ENCODE data around the gene JPH2. TPM values are rescaled to one million over a fixed set of nuclear protein-coding genes. Genes with fewer than 3 reads are reported as not detected.

The JPH2 gene
- total RNA-seq, 1 donor from 2014 or later: 0.12 TPM

DNA sequence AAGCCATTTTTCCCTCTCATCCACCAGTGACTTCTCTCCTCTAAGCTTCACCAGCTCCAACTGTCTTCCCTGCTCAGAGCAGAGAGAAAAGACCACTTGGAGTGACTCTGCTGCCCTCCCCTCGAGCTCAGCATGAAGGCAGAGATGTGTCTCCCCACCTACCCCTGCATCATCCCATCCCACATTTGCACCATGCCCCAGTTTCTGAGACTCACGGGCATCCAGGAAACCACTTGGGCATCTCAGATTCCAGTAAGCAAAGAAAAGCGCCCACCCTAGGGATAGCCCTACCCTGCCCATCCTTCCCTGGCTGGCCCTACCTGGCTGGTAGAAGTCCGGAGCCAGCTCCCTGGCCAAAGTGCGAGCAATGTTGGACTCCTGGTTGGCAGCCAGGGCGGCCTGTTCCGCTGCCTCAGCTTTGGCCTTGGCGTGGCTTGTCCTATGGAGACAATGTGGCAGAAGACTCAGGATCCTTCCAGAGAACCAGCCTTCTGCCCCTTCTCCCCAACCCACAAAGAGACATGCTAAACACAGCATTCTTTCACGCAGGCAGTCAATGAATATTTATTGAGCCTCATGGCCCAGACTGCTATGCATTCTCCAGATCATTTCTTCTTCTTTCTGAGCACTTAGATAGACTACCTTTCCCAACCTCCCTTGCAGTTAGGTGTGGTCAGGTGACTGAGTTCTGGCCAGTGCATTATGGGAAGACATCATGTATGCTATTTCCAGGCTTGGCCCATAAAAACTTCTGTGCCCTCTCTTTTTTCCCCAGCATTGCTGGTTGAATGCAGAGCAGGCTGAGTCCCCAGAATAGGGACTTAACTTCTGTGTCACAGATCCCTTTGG, 68.6 kb downstream of the JPH2 start:
- Mint-ChIP-seq H3K27me3 (peaks cover 12% of the 10 kb centered on the region), H3K36me3 (ENCODE audit: insufficient read depth) (no peaks in the 10 kb centered on the region), H3K4me3 (ENCODE audit: low read depth) (no peak overlapping the region)

DNA sequence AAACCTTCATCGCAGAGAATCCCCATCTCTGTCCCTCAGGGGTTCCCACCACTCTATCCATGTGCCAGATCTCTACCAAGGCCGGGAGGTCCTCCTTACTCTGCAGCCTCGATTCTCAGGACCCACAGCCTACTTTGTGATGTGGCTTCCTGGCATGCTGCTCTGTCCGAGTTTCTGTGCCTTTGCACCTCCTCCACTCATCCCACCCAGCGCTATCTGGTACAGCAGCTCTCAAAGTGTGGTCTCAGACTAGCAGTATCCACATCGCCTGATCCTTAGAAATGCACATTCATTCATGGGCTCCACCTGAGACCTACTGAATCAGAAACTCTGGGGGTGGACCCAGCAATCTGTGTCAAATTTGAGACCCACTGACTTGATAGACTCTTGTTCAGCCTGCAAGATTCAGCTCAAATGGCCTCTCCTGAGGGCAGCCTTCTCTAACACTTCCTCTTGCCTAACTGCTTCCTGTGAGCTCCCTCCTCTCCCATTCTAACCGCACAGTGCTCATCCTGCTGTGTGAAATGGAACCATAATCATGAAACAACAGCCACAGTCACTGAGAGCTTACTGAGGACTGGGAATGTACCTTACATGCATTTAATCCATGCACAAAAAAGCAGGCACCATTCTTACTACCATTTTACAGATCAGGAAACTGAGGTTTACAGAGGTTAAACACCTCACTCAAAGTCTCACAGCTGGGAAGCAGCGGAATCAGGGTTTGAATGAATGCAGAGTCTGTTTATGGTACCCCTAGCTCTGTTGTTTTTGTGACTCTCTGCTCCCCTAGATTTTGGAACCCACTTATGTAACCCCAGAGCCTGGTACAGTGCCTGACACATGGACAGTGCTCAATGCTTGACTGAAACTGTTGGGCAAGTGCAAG, 69.4 kb downstream of the JPH2 start:
- H3K4me1 Mint-ChIP-seq (ENCODE audit: low read depth): peaks cover 1% of the 10 kb centered on the region
- no peaks in the 10 kb centered on the region for H3K36me3 Mint-ChIP-seq (ENCODE audit: insufficient read depth)
- peaks cover 7% of the 10 kb centered on the region for H3K27me3 Mint-ChIP-seq
- no peak overlapping the region for H3K4me3 Mint-ChIP-seq (ENCODE audit: low read depth)
- no peak overlapping the region for H3K27ac Mint-ChIP-seq
- DNase-seq (ENCODE audit: low spot score, unreplicated experiment): no peak
- TF ChIP-seq, protein P1, sequence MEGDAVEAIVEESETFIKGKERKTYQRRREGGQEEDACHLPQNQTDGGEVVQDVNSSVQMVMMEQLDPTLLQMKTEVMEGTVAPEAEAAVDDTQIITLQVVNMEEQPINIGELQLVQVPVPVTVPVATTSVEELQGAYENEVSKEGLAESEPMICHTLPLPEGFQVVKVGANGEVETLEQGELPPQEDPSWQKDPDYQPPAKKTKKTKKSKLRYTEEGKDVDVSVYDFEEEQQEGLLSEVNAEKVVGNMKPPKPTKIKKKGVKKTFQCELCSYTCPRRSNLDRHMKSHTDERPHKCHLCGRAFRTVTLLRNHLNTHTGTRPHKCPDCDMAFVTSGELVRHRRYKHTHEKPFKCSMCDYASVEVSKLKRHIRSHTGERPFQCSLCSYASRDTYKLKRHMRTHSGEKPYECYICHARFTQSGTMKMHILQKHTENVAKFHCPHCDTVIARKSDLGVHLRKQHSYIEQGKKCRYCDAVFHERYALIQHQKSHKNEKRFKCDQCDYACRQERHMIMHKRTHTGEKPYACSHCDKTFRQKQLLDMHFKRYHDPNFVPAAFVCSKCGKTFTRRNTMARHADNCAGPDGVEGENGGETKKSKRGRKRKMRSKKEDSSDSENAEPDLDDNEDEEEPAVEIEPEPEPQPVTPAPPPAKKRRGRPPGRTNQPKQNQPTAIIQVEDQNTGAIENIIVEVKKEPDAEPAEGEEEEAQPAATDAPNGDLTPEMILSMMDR (IDR thresholded peaks at IDR 0.05; ENCODE audit: unreplicated experiment): no peak
- H3K9me3 Mint-ChIP-seq (ENCODE audit: low read depth): no peaks in the 10 kb centered on the region

More for the DNA sequence above, 68.6 kb downstream of the JPH2 start:
- H3K4me1 Mint-ChIP-seq (ENCODE audit: low read depth): peaks cover 1% of the 10 kb centered on the region
- DNase-seq (ENCODE audit: low spot score, unreplicated experiment): no peak
- TF ChIP-seq, protein P1 (IDR thresholded peaks at IDR 0.05; ENCODE audit: unreplicated experiment): no peak
- H3K27ac Mint-ChIP-seq: no peak overlapping the region
- H3K9me3 Mint-ChIP-seq (ENCODE audit: low read depth): no peaks in the 10 kb centered on the region

DNA sequence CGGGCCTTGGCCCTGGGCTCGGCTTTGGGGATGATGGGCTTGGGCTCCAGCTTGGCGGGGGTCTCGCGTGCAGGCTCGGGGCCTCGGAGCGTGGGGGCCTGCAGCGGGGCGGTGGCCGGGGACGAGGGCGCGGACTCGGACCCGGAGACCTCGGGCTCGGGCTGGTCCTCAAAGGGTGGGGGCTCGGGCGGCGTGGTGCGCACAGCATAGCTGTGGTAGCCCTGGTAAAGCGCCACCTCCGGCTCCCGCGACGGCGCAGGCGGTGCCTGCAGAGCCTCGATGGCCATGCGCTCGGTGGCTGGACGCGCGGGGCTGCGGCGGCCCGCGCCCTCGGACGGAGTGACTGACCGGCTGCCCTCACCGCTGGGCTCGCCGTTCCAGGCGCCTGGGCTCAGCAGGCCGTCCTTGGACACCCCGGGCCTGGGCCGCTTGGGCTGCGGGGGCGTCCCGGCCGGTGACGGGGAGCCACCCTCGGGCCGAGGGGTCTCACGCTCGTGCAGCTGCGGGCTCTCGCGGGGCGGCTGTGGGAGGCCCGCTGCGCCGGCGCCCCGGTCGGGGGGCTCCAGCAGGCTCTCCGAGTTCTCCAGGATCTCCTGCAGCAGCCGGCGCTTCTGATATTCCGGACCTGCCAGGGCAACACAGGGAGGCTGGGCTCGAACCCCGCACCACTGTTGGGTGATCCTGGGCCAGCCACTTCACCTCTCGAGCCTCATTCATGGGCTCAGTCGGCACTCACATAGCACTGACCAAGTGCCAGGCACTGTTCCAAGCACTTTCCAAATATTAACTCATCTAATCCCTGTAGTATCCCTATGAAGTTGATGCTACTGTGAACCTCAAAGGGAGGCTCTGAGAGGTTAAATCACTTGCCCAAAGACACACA, 71.0 kb downstream of the JPH2 start:
- TF ChIP-seq, protein P1 (IDR thresholded peaks at IDR 0.05; ENCODE audit: unreplicated experiment): no peak
- Mint-ChIP-seq H3K4me3 (ENCODE audit: low read depth) (no peak overlapping the region), H3K27me3 (peaks cover 4% of the 10 kb centered on the region), H3K36me3 (ENCODE audit: insufficient read depth) (no peaks in the 10 kb centered on the region), H3K27ac (peak overlapping the region; percentile 33), H3K9me3 (ENCODE audit: low read depth) (no peaks in the 10 kb centered on the region), H3K4me1 (ENCODE audit: low read depth) (peaks cover 1% of the 10 kb centered on the region)
- no peak for DNase-seq (ENCODE audit: low spot score, unreplicated experiment)

DNA sequence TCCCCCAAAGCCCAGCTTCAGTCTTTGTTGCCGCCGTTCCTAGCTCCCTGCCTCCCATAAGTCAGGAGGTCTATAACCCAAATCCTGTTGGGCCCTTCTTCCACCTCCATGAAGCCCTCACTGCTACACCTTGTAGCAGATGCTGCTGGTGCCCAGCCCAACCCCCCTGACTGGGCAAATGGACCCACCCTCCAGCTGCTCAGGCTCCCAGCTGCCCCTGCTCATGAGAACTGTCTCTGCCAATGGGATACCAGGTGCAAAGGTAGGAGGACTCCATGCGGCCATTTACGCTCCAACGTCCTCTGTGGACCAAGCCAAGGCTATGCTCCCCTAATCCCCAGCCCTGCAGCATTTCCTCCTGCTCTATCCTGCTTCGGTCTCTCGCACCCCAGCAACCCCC, 71.8 kb downstream of the JPH2 start:
- TF ChIP-seq, protein P1 (IDR thresholded peaks at IDR 0.05; ENCODE audit: unreplicated experiment): no peak
- no peaks in the 10 kb centered on the region for H3K9me3 Mint-ChIP-seq (ENCODE audit: low read depth)

More for the DNA sequence above, 71.8 kb downstream of the JPH2 start:
- H3K27me3 Mint-ChIP-seq: peaks cover 3% of the 10 kb centered on the region
- peaks cover 1% of the 10 kb centered on the region for H3K4me1 Mint-ChIP-seq (ENCODE audit: low read depth)
- no peak overlapping the region for H3K4me3 Mint-ChIP-seq (ENCODE audit: low read depth)
- H3K36me3 Mint-ChIP-seq (ENCODE audit: insufficient read depth): no peaks in the 10 kb centered on the region
- DNase-seq (ENCODE audit: low spot score, unreplicated experiment): no peak
- no peak overlapping the region for H3K27ac Mint-ChIP-seq

Data from progenitor cell of endocrine pancreas (in vitro differentiated cells).